K562 (cell line): ENCODE results near the gene C1orf56. TPM values are rescaled to one million over a fixed set of nuclear protein-coding genes. Genes with fewer than 3 reads are reported as not detected.

Experiments
- ATAC-seq: fragments of 200-7000 bp; cut with Tn5 transposase; 3 replicates; pipeline ENCODE4 v1.9.1; 2020; ENCODE audit warnings: moderate library complexity
- BruUV-seq: library from RNA; stranded (reverse); fragments of 400-500 nt; replicated peaks from 2 replicates; lab custom pipeline; 2021; lab: Mats Ljungman, UMichigan
- CTCF ChIA-PET: fragments of 300-600 bp; formaldehyde crosslinking; extraction: SDS; loops from one replicate; lab custom pipeline; 2021; ENCODE audit warnings: low intra/inter-chr PET ratio; lab: Yijun Ruan, JAX
- POLR2A ChIA-PET: fragments of 300-600, 350-650 bp; sonication (Branson Sonifier 250); formaldehyde crosslinking; extraction: SDS; loops from one replicate; lab custom pipeline; 2021; ENCODE audit warnings: antibody characterized with exemption, inconsistent platforms; lab: Yijun Ruan, JAX
- DNase-seq, 4 experiments: peaks; one replicate each; pipeline versions ENCODE4 v3.0.0 to v3.0.0-alpha.2; 2011 to 2018; ENCODE audit warnings: low spot score in 3 of 4, mixed read lengths in 3 of 4; ENCODE audit errors: extremely low read depth in 1 of 4
- FAIRE-seq: peaks from 2 replicates; lab custom pipeline; 2011; peaks lifted over from hg19 to GRCh38; lab: Jason Lieb, UNC
- H2AFZ ChIP-seq: 2 replicates; pipeline ENCODE4 v1.6.0; 2011; ENCODE audit warnings: low read depth, low read length, control low read depth, inconsistent platforms
- H3K27ac ChIP-seq: fragments of 200-600 bp; 3 replicates; pipeline ENCODE4 v1.8.0; 2011; ENCODE audit warnings: low read depth, mild to moderate bottlenecking, control low read depth, inconsistent platforms, low read length, moderate library complexity, mixed read lengths; ENCODE audit errors: extremely low read depth
- H3K27me3 ChIP-seq, 2 experiments: fragments of 300-600 bp in 1 of 2; 2 replicates in 1 of 2; 3 replicates in 1 of 2; pipeline versions ENCODE4 v1.6.0 to v1.8.0; 2011; ENCODE audit warnings: inconsistent platforms in 2 of 2, low read length in 2 of 2, mild to moderate bottlenecking in 1 of 2, mixed read lengths in 1 of 2, moderate library complexity in 1 of 2; ENCODE audit not compliant: control insufficient read depth in 2 of 2, insufficient read depth in 2 of 2
- H3K36me3 ChIP-seq: fragments of 300-600 bp; 3 replicates; pipeline ENCODE4 v1.8.0; 2011; ENCODE audit warnings: mild to moderate bottlenecking, low read length, inconsistent platforms; ENCODE audit not compliant: control insufficient read depth, insufficient read depth
- H3K4me1 ChIP-seq, 2 experiments: fragments of 200-600 bp in 1 of 2; replicated peaks in 1 of 2; 2 replicates in 1 of 2; 3 replicates in 1 of 2; pipeline versions ENCODE4 v1.5.1 to v1.8.0; 2011; ENCODE audit warnings: inconsistent platforms in 2 of 2, low read length in 2 of 2, mild to moderate bottlenecking in 1 of 2, mixed read lengths in 1 of 2, moderate library complexity in 1 of 2; ENCODE audit not compliant: control insufficient read depth in 2 of 2, insufficient read depth in 2 of 2
- H3K4me2 ChIP-seq: 2 replicates; pipeline ENCODE4 v1.6.1; 2011; ENCODE audit warnings: low read length, control low read depth, inconsistent platforms, mixed read lengths; ENCODE audit not compliant: insufficient read depth
- H3K4me3 ChIP-seq: fragments of 200-600 bp; sonication (generic), shearing (Covaris generic); 2 replicates; pipeline ENCODE4 v1.5.1; 2016; ENCODE audit warnings: control low read depth, inconsistent platforms
- H3K79me2 ChIP-seq: fragments of 200-600 bp; 3 replicates; pipeline ENCODE4 v1.8.0; 2011; ENCODE audit warnings: low read length, inconsistent platforms; ENCODE audit not compliant: control insufficient read depth, insufficient read depth
- H3K9ac ChIP-seq, 2 experiments: 2 replicates each; pipeline versions ENCODE4 v1.6.0 to v1.6.1; 2011; ENCODE audit warnings: low read depth in 2 of 2, low read length in 2 of 2, control low read depth in 1 of 2, inconsistent platforms in 1 of 2, mild to moderate bottlenecking in 1 of 2, mixed read lengths in 1 of 2; ENCODE audit not compliant: insufficient read depth in 1 of 2
- H3K9me1 ChIP-seq: one replicate; pipeline ENCODE4 v1.6.0; 2011; ENCODE audit warnings: inconsistent platforms, mild to moderate bottlenecking, low read length, moderate library complexity; ENCODE audit not compliant: control insufficient read depth, insufficient read depth
- H3K9me3 ChIP-seq: replicated peaks from 2 replicates; pipeline ENCODE4 v1.5.1; 2011; ENCODE audit warnings: low read depth, low read length, inconsistent platforms; ENCODE audit not compliant: control insufficient read depth, insufficient read depth
- H4K20me1 ChIP-seq: replicated peaks from 2 replicates; pipeline ENCODE4 v1.6.1; 2011; ENCODE audit warnings: low read length, inconsistent platforms, mixed read lengths; ENCODE audit not compliant: control insufficient read depth, insufficient read depth
- ATF7 ChIP-seq: fragments of 450-650 bp; IDR thresholded peaks from 2 replicates; pipeline ENCODE4 v1.7.1; 2014; ENCODE audit warnings: mild to moderate bottlenecking, moderate library complexity
- CBX2 ChIP-seq: fragments of 200-600 bp; sonication (generic); IDR thresholded peaks from one replicate; pipeline ENCODE4 v1.6.1; 2012; ENCODE audit warnings: mild to moderate bottlenecking, low read length, inconsistent platforms; ENCODE audit not compliant: insufficient read depth, poor library complexity, severe bottlenecking
- GATA2 ChIP-seq: sonication (generic); formaldehyde crosslinking; IDR thresholded peaks from 2 replicates; pipeline ENCODE4 v1.4.0; 2020; ENCODE audit warnings: mild to moderate bottlenecking, missing genetic modification reagents
- HNRNPL ChIP-seq: fragments of 200-400 bp; formaldehyde crosslinking; IDR thresholded peaks from 2 replicates; pipeline ENCODE4 v1.6.1; 2017; ENCODE audit warnings: low read depth, mild to moderate bottlenecking, low read length
- NR0B1 ChIP-seq: fragments of 450-650 bp; IDR thresholded peaks from one replicate; pipeline ENCODE4 v1.6.1; 2018; ENCODE audit warnings: mild to moderate bottlenecking, moderate library complexity; ENCODE audit not compliant: partially characterized antibody
- NR3C1 ChIP-seq: sonication (generic); formaldehyde crosslinking; IDR thresholded peaks from 2 replicates; pipeline ENCODE4 v1.8.1; 2022; ENCODE audit warnings: missing genetic modification reagents
- RBM34 ChIP-seq: fragments of 200-400 bp; formaldehyde crosslinking; IDR thresholded peaks from 2 replicates; pipeline ENCODE4 v1.6.1; 2018; ENCODE audit warnings: low read length, borderline replicate concordance; ENCODE audit not compliant: insufficient read depth
- SMARCE1 ChIP-seq: fragments of 450-650 bp; IDR thresholded peaks from 2 replicates; pipeline ENCODE4 v1.7.1; 2016; ENCODE audit warnings: mild to moderate bottlenecking
- TAL1 ChIP-seq: fragments of 450-650 bp; IDR thresholded peaks from 2 replicates; pipeline ENCODE4 v1.6.1; 2016; ENCODE audit warnings: mild to moderate bottlenecking
- ZBTB26 ChIP-seq: fragments of 450-650 bp; formaldehyde crosslinking; IDR thresholded peaks from 2 replicates; pipeline ENCODE4 v1.4.0; 2022; ENCODE audit warnings: missing genetic modification characterization
- ZNF408 ChIP-seq: fragments of 250-450 bp; sonication (Bioruptor Pico); IDR thresholded peaks from 2 replicates; pipeline ENCODE4 v1.4.0; 2020; ENCODE audit warnings: low read depth, mild to moderate bottlenecking, moderate library complexity
- ZNF609 ChIP-seq: sonication (generic); formaldehyde crosslinking; IDR thresholded peaks from 2 replicates; pipeline ENCODE4 v1.8.1; 2023; ENCODE audit warnings: missing genetic modification reagents, mild to moderate bottlenecking, borderline replicate concordance
- ZNF655 ChIP-seq: fragments of 250-450 bp; sonication (Bioruptor Pico); IDR thresholded peaks from 2 replicates; pipeline ENCODE4 v1.5.0; 2021
- ZNF778 ChIP-seq: fragments of 450-650 bp; formaldehyde crosslinking; IDR thresholded peaks from 2 replicates; pipeline ENCODE4 v1.4.0; 2020; ENCODE audit warnings: mild to moderate bottlenecking, moderate library complexity
- whole genome bisulfite sequencing: fragments of 100-300 bp; shearing (Covaris generic); methylation state at CpG from one replicate; pipeline ENCODE4 v1.1.6; 2016; ENCODE audit warnings: low coverage, mixed read lengths; ENCODE audit not compliant: insufficient coverage; ENCODE audit errors: missing lambda C conversion rate; 5-methylcytosine and 5-hydroxymethylcytosine counted together
- in situ Hi-C: fragments of 300-500 bp; cut with MboI; formaldehyde crosslinking; loops from 4 replicates; pipeline ENCODE4 v1.15.0; 2018; ENCODE audit warnings: inconsistent platforms, mixed read lengths
- intact Hi-C: fragments of 100-400 bp; cut with micrococcal nuclease; formaldehyde crosslinking; loops from 2 replicates; pipeline ENCODE4 v1.14.2; 2022
- polyA plus RNA-seq, 8 experiments: library from polyadenylated mRNA; depleted of rRNA in 4 of 8; stranded (reverse) in 5 of 8; unstranded in 3 of 8; fragments of >200 nt; fragmentation: Nextera tagmentation in 2 of 8; fragmentation: Illumina TruSeq in 1 of 8; extraction: Ambion mirVana in 2 of 8; extraction: Trizol in 1 of 8; gene quantifications; 2 replicates each; pipeline versions ENCODE4 v1.2.1 to v1.2.3, GENCODE V29; 2011 to 2014; ENCODE audit warnings: inconsistent platforms in 1 of 8, missing spikeins in 1 of 8
- total RNA-seq, 7 experiments: library from RNA; depleted of rRNA in 6 of 7; stranded (reverse); fragments of >200 nt in 6 of 7; fragmentation: Illumina TruSeq in 2 of 7; extraction: Trizol in 2 of 7; gene quantifications; 2 replicates each; pipeline versions ENCODE4 v1.2.1 to v1.2.3, GENCODE V29; 2011 to 2021; ENCODE audit warnings: low replicate concordance in 1 of 7

Gene C1orf56
- total and polyA plus RNA-seq, 9 of the 15 experiments (the other 6 are each of a cell fraction or from before 2014, with no cell fraction given) = 0.18 to 15.7 (median 1.1) TPM

GRCh38 chr1:151067185-151067584, 19.6 kb downstream of the C1orf56 start:
- DNase-seq (peak in 1 of 4 experiments; percentile 2), ATAC-seq (no peak), FAIRE-seq (no peak)
- WGBS = 77% methylated on average over 4 of the region's 4 CpGs
- Histone ChIP-seq H3K4me1 (peaks cover 29 to 31% of the 10 kb centered on the region in 2 experiments), H3K4me3 (no peak overlapping the region), H3K9me1 (no peaks in the 10 kb centered on the region), H2AFZ (no peak overlapping the region), H4K20me1 (no peaks in the 10 kb centered on the region), H3K36me3 (peaks cover 38% of the 10 kb centered on the region), H3K79me2 (peaks cover 49% of the 10 kb centered on the region), H3K9me3 (no peaks in the 10 kb centered on the region), H3K27ac (peak overlapping the region; percentile 19; the same call in 1 of the 3 replicates), H3K27me3 (no peaks in the 10 kb centered on the region), H3K4me2 (no peak overlapping the region), H3K9ac (peak overlapping the region in 1 of 2 experiments; percentile 18; a peak in 1 of 4 replicates)
- CTCF ChIA-PET = no interaction called here
- BruUV-seq = no TSS peak
- intact Hi-C loops = no loop called here
- POLR2A ChIA-PET = interaction anchor here (0.6 to 2.4 kb wide), 6 partner anchors 10 to 1431 kb away, joined by 3 to 7 read pairs (median 5); partner anchors contain the start of gene C1orf56
- in situ Hi-C loops = no loop called here
- TF ChIP-seq NR0B1 (no peak), RBM34 (no peak), GATA2 (CRISPR knock-in tag) (no peak), ZNF655 (no peak), TAL1 (no peak), ZNF778 (CRISPR knock-in tag) (no peak), ZBTB26 (CRISPR knock-in tag) (no peak), ZNF609 (CRISPR knock-in tag) (no peak), CBX2 (no peak), HNRNPL (no peak), ATF7 (no peak), ZNF408 (CRISPR knock-in tag) (no peak), NR3C1 (CRISPR knock-in tag) (no peak), SMARCE1 (no peak)
